HEK293 (cell line): ENCODE data around the gene PLEKHA6.

Experiments
- CTCF ChIA-PET: fragments of 350-600 bp; formaldehyde crosslinking; extraction: SDS; loops from one replicate; lab custom pipeline; 2021; ENCODE audit warnings: antibody characterized with exemption; lab: Yijun Ruan, JAX
- POLR2A ChIA-PET: fragments of 300-600 bp; formaldehyde crosslinking; extraction: SDS; loops from one replicate; lab custom pipeline; 2020; ENCODE audit warnings: antibody characterized with exemption, inconsistent platforms; lab: Yijun Ruan, JAX
- H3K27ac ChIP-seq: fragments of 200-500 bp; sonication (Bioruptor generic); 2 replicates; pipeline ENCODE4 v1.5.1; 2014; ENCODE audit warnings: low read depth, low read length, control low read depth, inconsistent platforms; ENCODE audit errors: extremely low read depth
- H3K36me3 ChIP-seq, 2 experiments: fragments of 200-500 bp in 1 of 2; sonication (Bioruptor generic) in 1 of 2; 1 replicate in 1 of 2; 2 replicates in 1 of 2; pipeline ENCODE4 v1.5.1; 2014 to 2017; ENCODE audit warnings: inconsistent platforms in 2 of 2, low read length in 2 of 2; ENCODE audit not compliant: control insufficient read depth in 2 of 2, insufficient read depth in 1 of 2
- H3K4me1 ChIP-seq: fragments of 200-500 bp; sonication (Bioruptor generic); 2 replicates; pipeline ENCODE4 v1.5.1; 2014; ENCODE audit warnings: mild to moderate bottlenecking, low read length, inconsistent platforms; ENCODE audit not compliant: control insufficient read depth, insufficient read depth
- H3K4me3 ChIP-seq: 2 replicates; pipeline ENCODE4 v1.5.1; 2011; ENCODE audit warnings: low read depth, mild to moderate bottlenecking, control low read depth, low read length, moderate library complexity
- H3K9me3 ChIP-seq: fragments of 200-500 bp; sonication (Bioruptor generic); 2 replicates; pipeline ENCODE4 v1.5.1; 2014; ENCODE audit warnings: low read depth, low read length, inconsistent platforms; ENCODE audit not compliant: control insufficient read depth, insufficient read depth
- MZF1 ChIP-seq: fragments of 450-650 bp; formaldehyde crosslinking; IDR thresholded peaks from 2 replicates; pipeline ENCODE4 v1.5.1; 2017; ENCODE audit warnings: missing biosample characterization, missing genetic modification characterization, borderline replicate concordance
- RBAK ChIP-seq: fragments of 450-650 bp; formaldehyde crosslinking; IDR thresholded peaks from 2 replicates; pipeline ENCODE4 v1.5.1; 2016; ENCODE audit warnings: missing biosample characterization, missing genetic modification characterization
- ZIC2 ChIP-seq: fragments of 450-650 bp; formaldehyde crosslinking; IDR thresholded peaks from 2 replicates; pipeline ENCODE4 v1.5.1; 2016; ENCODE audit warnings: missing biosample characterization, missing genetic modification characterization
- ZNF138 ChIP-seq: fragments of 450-650 bp; formaldehyde crosslinking; IDR thresholded peaks from 2 replicates; pipeline ENCODE4 v1.5.1; 2016; ENCODE audit warnings: missing biosample characterization, missing genetic modification characterization, borderline replicate concordance
- ZNF174 ChIP-seq: fragments of 450-650 bp; formaldehyde crosslinking; IDR thresholded peaks from 2 replicates; pipeline ENCODE4 v1.5.0; 2017; ENCODE audit warnings: missing biosample characterization, mild to moderate bottlenecking, missing genetic modification characterization
- ZNF221 ChIP-seq: fragments of 450-650 bp; formaldehyde crosslinking; IDR thresholded peaks from 2 replicates; pipeline ENCODE4 v1.5.1; 2017; ENCODE audit warnings: missing biosample characterization, missing genetic modification characterization, borderline replicate concordance
- ZNF335 ChIP-seq: fragments of 450-650 bp; formaldehyde crosslinking; conservative IDR thresholded peaks from 2 replicates; pipeline ENCODE4 v1.5.1; 2016; ENCODE audit warnings: missing biosample characterization, missing genetic modification characterization
- ZNF341 ChIP-seq: fragments of 450-650 bp; formaldehyde crosslinking; IDR thresholded peaks from 2 replicates; pipeline ENCODE4; 2016; ENCODE audit warnings: low read depth, missing biosample characterization, missing genetic modification characterization
- ZNF366 ChIP-seq: fragments of 450-650 bp; formaldehyde crosslinking; conservative IDR thresholded peaks from 2 replicates; pipeline ENCODE4 v1.5.1; 2016; ENCODE audit warnings: missing biosample characterization, missing genetic modification characterization
- ZNF529 ChIP-seq: fragments of 450-650 bp; formaldehyde crosslinking; IDR thresholded peaks from 2 replicates; pipeline ENCODE4 v1.5.1; 2017; ENCODE audit warnings: missing genetic modification characterization, missing biosample characterization; ENCODE audit not compliant: insufficient replicate concordance
- TF ChIP-seq, protein P1 (sequence below): fragments of 450-650 bp; formaldehyde crosslinking; IDR thresholded peaks from 2 replicates; pipeline ENCODE4 v1.5.1; 2016; ENCODE audit warnings: missing biosample characterization, missing genetic modification characterization
- TF ChIP-seq, protein P2 (sequence below): fragments of 450-650 bp; formaldehyde crosslinking; IDR thresholded peaks from 2 replicates; pipeline ENCODE4 v1.5.1; 2017; ENCODE audit warnings: missing biosample characterization, missing genetic modification characterization
- TF ChIP-seq, protein P3 (sequence below): fragments of 450-650 bp; formaldehyde crosslinking; IDR thresholded peaks from 2 replicates; pipeline ENCODE4 v1.5.1; 2016; ENCODE audit warnings: missing biosample characterization, missing genetic modification characterization
- TF ChIP-seq, protein P4 (sequence below): fragments of 450-650 bp; formaldehyde crosslinking; IDR thresholded peaks from 2 replicates; pipeline ENCODE4; 2016; ENCODE audit warnings: missing biosample characterization, missing genetic modification characterization
- TF ChIP-seq, protein P5 (sequence below): fragments of 450-650 bp; formaldehyde crosslinking; IDR thresholded peaks from 2 replicates; pipeline ENCODE4 v1.5.1; 2016; ENCODE audit warnings: missing biosample characterization, missing genetic modification characterization
- TF ChIP-seq, protein P6 (sequence below): fragments of 450-650 bp; formaldehyde crosslinking; IDR thresholded peaks from 2 replicates; pipeline ENCODE4 v1.5.1; 2016; ENCODE audit warnings: missing biosample characterization, missing genetic modification characterization

The PLEKHA6 gene

DNA sequence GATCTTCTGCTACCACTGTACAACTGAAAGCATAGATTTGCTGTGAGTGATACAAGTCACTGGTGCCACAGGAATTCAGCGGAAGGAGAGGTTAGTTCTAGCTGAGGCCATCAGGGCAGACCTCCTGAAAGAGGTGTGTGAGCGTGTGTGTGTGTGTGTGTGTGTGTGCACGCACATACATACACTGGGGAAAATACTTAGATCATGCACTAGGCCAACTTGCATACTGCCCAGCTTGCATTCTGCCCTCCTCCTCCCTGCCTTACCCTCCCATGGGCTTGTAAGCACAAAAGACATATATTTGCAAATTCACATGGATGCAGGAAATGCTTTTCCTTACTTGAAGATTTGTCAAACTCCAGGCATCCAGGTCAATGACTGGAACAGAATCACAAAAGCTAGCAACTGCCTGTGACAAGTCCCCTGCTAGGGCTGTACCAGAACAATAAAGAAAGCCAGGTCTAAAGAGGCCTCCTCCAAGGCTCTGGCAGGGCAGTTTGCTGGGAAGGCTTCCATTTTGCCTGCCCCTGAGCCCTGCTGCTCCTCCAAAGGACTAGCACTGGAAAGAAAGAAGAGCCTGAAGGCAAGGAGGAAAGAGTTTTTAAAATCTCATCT lies 23.2 kb downstream of the PLEKHA6 start:
- TF ChIP-seq, protein P1, sequence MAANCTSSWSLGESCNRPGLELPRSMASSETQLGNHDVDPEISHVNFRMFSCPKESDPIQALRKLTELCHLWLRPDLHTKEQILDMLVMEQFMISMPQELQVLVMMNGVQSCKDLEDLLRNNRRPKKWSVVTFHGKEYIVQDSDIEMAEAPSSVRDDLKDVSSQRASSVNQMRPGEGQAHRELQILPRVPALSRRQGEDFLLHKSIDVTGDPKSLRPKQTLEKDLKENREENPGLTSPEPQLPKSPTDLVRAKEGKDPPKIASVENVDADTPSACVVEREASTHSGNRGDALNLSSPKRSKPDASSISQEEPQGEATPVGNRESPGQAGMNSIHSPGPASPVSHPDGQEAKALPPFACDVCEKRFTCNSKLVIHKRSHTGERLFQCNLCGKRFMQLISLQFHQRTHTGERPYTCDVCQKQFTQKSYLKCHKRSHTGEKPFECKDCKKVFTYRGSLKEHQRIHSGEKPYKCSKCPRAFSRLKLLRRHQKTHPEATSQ (tag by site-specific recombination), result no peak
- TF ChIP-seq, protein P2, sequence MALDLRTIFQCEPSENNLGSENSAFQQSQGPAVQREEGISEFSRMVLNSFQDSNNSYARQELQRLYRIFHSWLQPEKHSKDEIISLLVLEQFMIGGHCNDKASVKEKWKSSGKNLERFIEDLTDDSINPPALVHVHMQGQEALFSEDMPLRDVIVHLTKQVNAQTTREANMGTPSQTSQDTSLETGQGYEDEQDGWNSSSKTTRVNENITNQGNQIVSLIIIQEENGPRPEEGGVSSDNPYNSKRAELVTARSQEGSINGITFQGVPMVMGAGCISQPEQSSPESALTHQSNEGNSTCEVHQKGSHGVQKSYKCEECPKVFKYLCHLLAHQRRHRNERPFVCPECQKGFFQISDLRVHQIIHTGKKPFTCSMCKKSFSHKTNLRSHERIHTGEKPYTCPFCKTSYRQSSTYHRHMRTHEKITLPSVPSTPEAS (tag by site-specific recombination), result peak; percentile 55; the same call in 1 of the 2 replicates
- ChIA-PET POLR2A (no interaction called here), CTCF (interaction anchor here (0.8 to 1.4 kb wide), 4 partner anchors 9 to 82 kb away, joined by 3 to 4 read pairs (median 4); no protein-coding TSS in a partner anchor)
- Histone ChIP-seq H3K4me3 (no peak overlapping the region), H3K9me3 (no peaks in the 10 kb centered on the region), H3K4me1 (peaks cover 3% of the 10 kb centered on the region), H3K27ac (no peak overlapping the region), H3K36me3 (no peaks in the 10 kb centered on the region)

DNA sequence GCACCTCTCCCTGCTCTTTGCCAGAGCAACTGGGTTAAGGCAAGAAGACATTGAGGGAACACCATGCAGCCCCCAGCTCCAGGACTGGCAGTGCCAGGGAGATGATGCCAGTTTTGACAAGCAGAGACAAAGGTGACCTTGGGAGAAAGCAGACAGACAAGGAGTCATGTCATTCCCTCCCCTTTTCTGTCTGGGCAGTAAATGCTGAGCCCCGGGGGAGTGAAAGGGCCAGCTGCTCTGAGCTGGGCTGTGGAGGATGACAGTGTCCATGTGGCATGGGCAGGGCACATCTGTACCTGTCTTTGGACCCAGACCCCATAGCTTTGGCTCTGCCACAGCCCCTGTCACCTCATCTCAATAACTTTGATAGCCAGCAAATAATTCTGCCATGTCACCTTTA lies 24.2 kb downstream of the PLEKHA6 start:
- ChIA-PET CTCF (interaction anchor here (0.6 to 1.8 kb wide), 4 partner anchors 9 to 51 kb away, joined by 3 to 4 read pairs (median 3); no protein-coding TSS in a partner anchor), POLR2A (no interaction called here)
- TF ChIP-seq ZNF366 (tag by site-specific recombination), result no peak
- TF ChIP-seq, protein P3, sequence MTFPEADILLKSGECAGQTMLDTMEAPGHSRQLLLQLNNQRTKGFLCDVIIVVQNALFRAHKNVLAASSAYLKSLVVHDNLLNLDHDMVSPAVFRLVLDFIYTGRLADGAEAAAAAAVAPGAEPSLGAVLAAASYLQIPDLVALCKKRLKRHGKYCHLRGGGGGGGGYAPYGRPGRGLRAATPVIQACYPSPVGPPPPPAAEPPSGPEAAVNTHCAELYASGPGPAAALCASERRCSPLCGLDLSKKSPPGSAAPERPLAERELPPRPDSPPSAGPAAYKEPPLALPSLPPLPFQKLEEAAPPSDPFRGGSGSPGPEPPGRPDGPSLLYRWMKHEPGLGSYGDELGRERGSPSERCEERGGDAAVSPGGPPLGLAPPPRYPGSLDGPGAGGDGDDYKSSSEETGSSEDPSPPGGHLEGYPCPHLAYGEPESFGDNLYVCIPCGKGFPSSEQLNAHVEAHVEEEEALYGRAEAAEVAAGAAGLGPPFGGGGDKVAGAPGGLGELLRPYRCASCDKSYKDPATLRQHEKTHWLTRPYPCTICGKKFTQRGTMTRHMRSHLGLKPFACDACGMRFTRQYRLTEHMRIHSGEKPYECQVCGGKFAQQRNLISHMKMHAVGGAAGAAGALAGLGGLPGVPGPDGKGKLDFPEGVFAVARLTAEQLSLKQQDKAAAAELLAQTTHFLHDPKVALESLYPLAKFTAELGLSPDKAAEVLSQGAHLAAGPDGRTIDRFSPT (tag by site-specific recombination), result 0 out of 2 replicates have a peak, but pooled peaks have one; percentile 2
- no peak overlapping the region for H3K4me3 ChIP-seq
- no peaks in the 10 kb centered on the region for H3K9me3 ChIP-seq
- H3K27ac ChIP-seq, result no peak overlapping the region
- H3K4me1 ChIP-seq, result peaks cover 3% of the 10 kb centered on the region
- no peaks in the 10 kb centered on the region for H3K36me3 ChIP-seq

DNA sequence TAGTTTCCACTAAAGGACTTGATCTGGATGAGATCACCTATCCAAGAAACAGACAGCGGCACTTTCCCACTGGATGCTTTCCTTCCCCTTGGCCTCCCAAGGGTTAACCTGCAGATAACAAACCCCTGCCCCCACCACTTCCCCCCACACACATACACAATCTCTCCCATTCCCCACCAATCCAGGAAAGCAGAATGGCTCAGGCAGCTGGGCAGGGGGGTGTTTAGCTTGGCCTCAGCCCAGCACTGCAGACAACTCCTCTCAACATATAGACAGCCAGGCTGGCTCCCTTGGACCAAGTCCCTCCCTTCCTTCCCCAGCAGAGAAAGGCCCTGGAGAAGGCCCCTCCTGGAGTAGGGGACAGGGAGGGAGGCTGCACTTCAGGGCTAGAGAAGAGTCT lies 24.6 kb downstream of the PLEKHA6 start:
- Histone ChIP-seq H3K9me3 (no peaks in the 10 kb centered on the region), H3K4me3 (no peak overlapping the region), H3K36me3 (no peaks in the 10 kb centered on the region), H3K27ac (no peak overlapping the region), H3K4me1 (peaks cover 3% of the 10 kb centered on the region)
- ChIA-PET CTCF (interaction anchor here (1.4 to 1.8 kb wide), 2 partner anchors 9 to 28 kb away, joined by 3 to 4 read pairs; no protein-coding TSS in a partner anchor), POLR2A (no interaction called here)
- TF ChIP-seq, protein P4, sequence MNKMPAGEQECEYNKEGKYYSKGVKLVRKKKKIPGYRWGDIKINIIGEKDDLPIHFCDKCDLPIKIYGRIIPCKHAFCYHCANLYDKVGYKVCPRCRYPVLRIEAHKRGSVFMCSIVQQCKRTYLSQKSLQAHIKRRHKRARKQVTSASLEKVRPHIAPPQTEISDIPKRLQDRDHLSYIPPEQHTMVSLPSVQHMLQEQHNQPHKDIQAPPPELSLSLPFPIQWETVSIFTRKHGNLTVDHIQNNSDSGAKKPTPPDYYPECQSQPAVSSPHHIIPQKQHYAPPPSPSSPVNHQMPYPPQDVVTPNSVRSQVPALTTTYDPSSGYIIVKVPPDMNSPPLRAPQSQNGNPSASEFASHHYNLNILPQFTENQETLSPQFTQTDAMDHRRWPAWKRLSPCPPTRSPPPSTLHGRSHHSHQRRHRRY (tag by site-specific recombination), result no peak
- TF ChIP-seq ZNF174 (no peak), ZNF341 (tag by site-specific recombination) (peak; percentile 62), ZNF335 (tag by site-specific recombination) (0 out of 2 replicates have a peak, but pooled peaks have one; percentile 29), ZIC2 (tag by site-specific recombination) (peak; percentile 72), ZNF138 (tag by site-specific recombination) (no peak), MZF1 (tag by site-specific recombination) (0 out of 2 replicates have a peak, but pooled peaks have one; percentile 56), ZNF529 (tag by site-specific recombination) (no peak), ZNF221 (tag by site-specific recombination) (no peak), RBAK (tag by site-specific recombination) (no peak)
- TF ChIP-seq, protein P5, sequence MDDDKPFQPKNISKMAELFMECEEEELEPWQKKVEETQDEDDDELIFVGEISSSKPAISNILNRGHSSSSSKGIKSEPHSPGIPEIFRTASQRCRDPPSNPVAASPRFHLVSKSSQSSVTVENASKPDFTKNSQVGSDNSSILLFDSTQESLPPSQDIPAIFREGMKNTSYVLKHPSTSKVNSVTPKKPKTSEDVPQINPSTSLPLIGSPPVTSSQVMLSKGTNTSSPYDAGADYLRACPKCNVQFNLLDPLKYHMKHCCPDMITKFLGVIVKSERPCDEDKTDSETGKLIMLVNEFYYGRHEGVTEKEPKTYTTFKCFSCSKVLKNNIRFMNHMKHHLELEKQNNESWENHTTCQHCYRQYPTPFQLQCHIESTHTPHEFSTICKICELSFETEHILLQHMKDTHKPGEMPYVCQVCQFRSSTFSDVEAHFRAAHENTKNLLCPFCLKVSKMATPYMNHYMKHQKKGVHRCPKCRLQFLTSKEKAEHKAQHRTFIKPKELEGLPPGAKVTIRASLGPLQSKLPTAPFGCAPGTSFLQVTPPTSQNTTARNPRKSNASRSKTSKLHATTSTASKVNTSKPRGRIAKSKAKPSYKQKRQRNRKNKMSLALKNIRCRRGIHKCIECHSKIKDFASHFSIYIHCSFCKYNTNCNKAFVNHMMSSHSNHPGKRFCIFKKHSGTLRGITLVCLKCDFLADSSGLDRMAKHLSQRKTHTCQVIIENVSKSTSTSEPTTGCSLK (tag by site-specific recombination), result no peak
- TF ChIP-seq, protein P6, sequence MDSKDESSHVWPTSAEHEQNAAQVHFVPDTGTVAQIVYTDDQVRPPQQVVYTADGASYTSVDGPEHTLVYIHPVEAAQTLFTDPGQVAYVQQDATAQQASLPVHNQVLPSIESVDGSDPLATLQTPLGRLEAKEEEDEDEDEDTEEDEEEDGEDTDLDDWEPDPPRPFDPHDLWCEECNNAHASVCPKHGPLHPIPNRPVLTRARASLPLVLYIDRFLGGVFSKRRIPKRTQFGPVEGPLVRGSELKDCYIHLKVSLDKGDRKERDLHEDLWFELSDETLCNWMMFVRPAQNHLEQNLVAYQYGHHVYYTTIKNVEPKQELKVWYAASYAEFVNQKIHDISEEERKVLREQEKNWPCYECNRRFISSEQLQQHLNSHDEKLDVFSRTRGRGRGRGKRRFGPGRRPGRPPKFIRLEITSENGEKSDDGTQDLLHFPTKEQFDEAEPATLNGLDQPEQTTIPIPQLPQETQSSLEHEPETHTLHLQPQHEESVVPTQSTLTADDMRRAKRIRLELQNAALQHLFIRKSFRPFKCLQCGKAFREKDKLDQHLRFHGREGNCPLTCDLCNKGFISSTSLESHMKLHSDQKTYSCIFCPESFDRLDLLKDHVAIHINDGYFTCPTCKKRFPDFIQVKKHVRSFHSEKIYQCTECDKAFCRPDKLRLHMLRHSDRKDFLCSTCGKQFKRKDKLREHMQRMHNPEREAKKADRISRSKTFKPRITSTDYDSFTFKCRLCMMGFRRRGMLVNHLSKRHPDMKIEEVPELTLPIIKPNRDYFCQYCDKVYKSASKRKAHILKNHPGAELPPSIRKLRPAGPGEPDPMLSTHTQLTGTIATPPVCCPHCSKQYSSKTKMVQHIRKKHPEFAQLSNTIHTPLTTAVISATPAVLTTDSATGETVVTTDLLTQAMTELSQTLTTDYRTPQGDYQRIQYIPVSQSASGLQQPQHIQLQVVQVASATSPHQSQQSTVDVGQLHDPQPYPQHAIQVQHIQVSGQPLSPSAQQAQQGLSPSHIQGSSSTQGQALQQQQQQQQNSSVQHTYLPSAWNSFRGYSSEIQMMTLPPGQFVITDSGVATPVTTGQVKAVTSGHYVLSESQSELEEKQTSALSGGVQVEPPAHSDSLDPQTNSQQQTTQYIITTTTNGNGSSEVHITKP, result peak; percentile 93
